HTR-8/SVneo (cell line): ENCODE data around the gene CEMIP.
A peak's percentile ranks its signal among the peaks of the same experiment; 100 is the strongest.

Experiments
- DNase-seq: peaks from one replicate; pipeline ENCODE4 v3.0.0; 2011; ENCODE audit warnings: low spot score, mixed read lengths; ENCODE audit not compliant: insufficient read length
- FAIRE-seq: peaks from 2 replicates; lab custom pipeline; 2011; peaks lifted over from hg19 to GRCh38; lab: Jason Lieb, UNC

Gene CEMIP

DNA sequence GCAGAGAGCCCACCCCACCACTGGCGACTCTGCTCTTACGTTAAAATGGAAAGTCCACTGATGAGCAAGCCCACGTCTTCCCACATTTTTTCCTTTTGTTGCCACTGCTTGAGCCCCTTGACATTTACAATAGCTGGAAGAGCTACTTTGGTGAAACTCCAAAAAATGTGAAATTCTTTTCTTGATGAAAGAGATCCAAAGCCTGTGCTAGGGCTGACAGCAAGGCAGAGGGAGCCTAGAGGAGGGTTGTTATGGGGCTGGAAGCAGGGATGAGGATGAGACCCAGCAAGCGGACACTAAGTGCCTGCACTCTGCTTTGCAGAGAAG lies 97.1 kb downstream of the CEMIP start:
- no peak for FAIRE-seq
- DNase-seq: no peak

DNA sequence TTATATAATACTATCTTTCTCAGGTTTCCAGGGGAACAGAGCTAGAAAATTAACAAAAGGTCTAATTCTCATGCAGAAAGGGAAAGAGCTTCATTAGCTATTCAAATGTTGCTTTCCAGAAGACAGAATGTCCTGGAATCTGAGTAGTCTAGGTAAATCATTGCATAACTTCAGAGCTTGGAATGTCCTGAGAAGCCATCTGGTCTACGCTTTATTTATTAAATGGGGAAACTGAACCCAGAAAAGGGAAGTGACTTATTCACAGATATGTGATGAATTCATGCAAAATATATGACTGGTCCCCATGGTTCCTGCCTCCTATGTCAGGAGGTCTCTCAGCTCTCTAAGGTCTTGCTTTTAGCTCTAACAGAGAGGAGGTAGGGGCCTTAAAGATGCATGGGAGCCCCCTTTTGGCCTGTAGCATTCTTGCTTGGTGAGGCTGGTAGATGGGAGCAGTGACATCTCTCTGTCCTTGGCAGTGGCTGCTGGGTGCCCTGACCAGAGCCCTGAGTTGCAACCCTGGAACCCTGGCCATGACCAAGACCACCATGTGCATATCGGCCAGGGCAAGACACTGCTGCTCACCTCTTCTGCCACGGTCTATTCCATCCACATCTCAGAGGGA lies 99.2 kb downstream of the CEMIP start:
- DNase-seq (no peak), FAIRE-seq (no peak)

GRCh38 chr15:80878867-80879250 lies 99.7 kb downstream of the CEMIP start:
- DNase-seq (no peak), FAIRE-seq (peak; percentile 33)

DNA sequence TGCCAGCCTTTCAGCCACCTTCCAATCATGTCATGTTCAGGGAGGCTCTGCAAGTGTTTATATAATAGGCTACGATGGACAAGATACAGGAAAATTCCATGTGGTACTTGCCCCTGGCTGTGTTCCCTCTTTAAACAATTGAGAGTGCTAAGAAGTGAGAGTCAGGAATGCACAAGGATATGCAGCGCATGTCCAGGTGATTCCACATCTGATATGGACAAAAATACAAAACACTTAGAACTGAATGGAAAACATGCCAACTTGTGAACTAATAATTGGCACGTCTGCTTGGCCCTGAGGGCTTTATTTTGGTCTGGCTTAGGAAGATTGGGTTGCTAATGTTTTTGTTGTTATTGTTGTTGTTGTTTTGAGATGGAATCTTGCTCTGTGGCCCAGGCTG lies 100.9 kb downstream of the CEMIP start:
- DNase-seq (no peak), FAIRE-seq (no peak)

DNA sequence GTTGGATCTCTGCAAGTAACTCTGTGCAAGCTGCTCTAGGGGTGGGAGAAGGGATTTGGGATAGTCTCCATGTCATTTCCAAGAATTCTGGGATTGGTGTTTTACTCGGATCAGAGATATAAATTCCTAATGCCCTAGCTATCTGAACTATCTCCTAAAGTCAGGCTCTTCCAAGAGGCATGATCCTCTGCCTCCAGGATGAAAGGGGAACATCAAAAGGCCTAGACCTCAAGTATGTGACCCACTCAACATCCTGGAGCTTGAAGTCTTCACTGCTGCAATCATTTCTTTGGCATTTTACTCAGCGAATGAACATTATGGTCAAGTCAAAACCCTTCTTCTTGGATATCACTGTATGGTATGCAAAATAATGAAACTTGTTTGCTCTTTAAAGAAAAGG lies 104.5 kb downstream of the CEMIP start:
- FAIRE-seq (no peak), DNase-seq (no peak)

- no peak for FAIRE-seq
These were observed 105.9 kb downstream of the CEMIP start for GRCh38 chr15:80885016-80885579.

GRCh38 chr15:80887148-80887547 lies 108.0 kb downstream of the CEMIP start:
- DNase-seq: no peak
- FAIRE-seq: no peak

More at GRCh38 chr15:80885016-80885579, 105.9 kb downstream of the CEMIP start:
- no peak for DNase-seq

DNA sequence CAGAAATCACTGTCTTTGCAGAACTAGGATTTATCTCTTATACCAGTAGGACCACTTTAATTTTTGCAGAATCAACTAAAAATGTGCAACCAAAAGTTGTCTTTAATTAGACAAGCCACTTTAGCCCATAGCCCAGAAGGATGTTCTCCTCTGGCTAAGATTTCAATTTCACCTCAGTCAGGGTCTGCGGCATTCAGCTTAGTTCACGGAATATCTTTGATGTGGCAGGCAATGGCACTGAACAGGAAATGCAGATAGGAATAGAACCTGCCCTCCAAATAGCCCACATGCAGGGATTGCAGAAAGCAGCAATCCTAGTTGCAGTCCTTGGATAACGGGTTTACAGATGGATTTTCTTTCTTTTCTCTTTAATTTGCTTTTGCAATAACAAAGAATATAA lies 109.7 kb downstream of the CEMIP start:
- FAIRE-seq (no peak), DNase-seq (no peak)

DNA sequence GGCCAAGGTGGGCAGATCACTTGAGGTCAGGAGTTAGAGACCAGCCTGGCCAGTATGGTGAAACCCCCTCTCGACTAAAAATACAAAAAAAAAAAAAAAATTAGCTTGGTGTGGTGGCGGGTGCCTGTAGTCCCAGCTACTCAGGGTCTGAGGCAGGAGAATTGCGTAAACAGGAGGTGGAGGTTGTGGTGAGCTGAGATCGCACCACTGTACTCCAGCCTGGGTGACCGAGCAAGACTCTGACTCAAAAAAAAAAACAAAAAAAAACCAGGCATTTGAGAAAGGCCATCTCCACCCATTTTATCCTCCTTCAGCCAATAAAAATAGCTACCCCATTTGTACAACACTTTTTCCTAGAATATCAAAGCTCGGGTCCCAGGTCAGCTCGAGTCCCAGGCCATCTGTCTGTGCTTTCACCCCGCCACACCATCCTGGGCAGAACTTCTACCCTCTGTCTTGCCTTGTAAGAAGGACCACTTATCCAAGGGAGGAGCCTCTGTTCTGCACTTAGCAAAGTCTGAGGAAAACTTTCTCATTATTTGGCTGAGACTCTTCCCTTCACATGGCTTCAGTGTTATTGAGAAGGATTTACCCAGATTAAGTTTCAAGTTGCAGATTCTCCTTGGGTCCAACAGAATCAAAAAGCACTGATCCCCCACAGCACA lies 111.3 kb downstream of the CEMIP start:
- no peak for FAIRE-seq
- DNase-seq: no peak

GRCh38 chr15:80891006-80891405 lies 111.8 kb downstream of the CEMIP start:
- FAIRE-seq: no peak
- DNase-seq: no peak

DNA sequence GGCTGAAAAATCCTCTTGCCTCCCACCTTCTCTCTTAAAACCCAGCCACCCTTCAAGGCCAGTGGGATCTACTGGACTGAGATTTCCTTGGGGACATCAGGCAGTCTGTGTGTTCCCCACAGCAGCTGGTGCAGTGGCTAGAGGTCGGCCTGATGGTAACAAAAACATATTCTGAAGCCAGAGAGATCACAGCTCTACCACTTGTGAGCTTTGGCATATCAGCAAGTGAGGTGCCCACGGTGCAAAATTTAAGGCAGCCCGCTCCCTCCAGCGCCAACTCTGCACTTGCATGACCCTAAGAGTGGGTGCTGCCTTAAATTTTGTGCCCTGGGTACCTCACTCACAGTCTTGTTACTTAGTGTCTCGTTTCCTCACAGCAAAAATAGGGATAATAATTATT lies 113.2 kb downstream of the CEMIP start:
- FAIRE-seq: no peak
- no peak for DNase-seq

DNA sequence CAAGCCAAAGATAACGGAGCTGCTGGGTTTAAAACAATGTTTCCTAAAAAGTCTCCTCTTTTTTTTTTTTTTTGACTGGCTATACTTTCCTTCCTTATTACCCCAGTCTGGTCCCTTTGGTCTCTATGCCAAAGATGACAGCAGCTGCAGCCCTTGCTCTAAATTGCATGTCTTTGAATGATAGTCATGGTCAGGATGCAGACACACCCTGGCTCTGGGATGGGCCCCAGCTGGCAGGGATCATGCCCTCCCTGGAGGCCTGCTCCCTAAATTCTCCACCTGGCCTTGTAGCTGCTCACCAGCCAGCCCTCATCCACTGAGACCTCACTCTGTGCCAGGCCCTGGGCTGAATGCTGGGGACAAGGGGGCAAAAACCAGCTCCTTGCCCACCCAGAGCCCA lies 114.6 kb downstream of the CEMIP start:
- no peak for DNase-seq
- FAIRE-seq: no peak

- DNase-seq (no peak), FAIRE-seq (no peak)
These were observed 115.9 kb downstream of the CEMIP start for GRCh38 chr15:80895091-80895490.

- FAIRE-seq (no peak), DNase-seq (no peak)
These were observed 116.8 kb downstream of the CEMIP start for GRCh38 chr15:80895965-80896364.

- DNase-seq (no peak), FAIRE-seq (no peak)
These were observed 118.9 kb downstream of the CEMIP start for GRCh38 chr15:80898040-80898439.

DNA sequence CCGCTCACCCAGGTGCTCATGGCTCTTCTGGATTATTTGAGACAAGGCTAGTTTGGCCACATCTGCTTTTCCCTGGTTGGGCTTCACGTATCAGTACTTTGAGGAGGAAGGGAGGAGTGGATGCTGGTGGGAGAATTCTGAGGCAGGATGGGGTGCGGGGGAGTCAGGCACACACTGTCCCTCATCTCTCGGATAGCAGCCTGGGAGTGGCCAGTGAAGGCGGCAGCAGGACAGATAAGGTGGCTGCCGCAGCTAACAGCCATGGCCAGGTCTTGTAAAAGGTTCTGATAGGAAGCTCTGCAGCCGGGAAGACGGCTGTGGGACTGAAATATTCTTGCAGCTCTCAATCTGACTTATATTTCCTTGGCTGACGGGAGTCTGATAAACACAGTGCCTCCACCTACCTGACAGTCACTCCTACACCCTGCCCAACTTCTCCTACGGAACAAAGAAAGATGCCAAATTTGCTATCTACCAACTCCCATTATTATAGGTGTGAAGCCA lies 123.2 kb downstream of the CEMIP start:
- no peak for FAIRE-seq
- DNase-seq: no peak

DNA sequence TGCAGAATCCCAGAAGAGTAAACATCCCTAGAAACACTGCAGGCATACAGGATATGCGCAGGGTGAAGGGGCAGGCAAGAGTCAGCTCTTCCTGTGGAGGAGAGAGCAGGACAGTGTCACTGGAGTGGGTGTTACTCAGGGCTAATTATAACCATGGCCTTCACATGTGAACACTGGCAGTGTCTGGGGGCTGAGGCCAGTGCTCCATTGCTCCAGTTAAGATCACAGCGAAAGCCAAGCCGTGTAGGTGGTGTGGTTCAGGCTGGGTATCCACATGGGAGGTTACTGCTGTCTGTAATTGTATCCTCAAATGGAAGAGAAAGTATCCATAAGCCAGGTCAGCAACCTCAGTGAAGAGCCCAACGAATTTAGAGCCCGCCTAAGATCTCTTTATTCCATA lies 125.8 kb downstream of the CEMIP start:
- DNase-seq: no peak
- no peak for FAIRE-seq

GRCh38 chr15:80906159-80906766 lies 127.1 kb downstream of the CEMIP start:
- FAIRE-seq (no peak), DNase-seq (peak; percentile 69)

- no peak for FAIRE-seq
These were observed 132.7 kb downstream of the CEMIP start for GRCh38 chr15:80911821-80912220.

DNA sequence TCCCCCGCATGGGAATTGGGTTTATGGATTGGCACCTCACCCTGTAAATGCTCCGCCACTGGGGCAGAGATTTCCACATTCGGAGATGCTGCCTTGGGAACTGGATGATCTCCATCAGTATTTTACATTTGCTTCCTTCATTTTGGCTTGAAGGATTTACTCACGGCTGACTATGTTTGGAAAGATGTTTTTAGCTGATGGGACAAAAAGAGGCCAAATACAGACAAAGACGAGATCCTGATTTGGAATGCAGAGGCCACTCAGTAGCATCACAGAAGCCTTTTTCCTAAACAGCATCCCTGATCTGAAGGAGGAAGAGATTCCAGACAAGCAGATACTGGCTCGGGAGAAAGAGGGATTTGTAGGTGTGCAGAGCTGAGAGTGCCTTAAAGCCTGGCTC lies 133.5 kb downstream of the CEMIP start:
- FAIRE-seq (no peak), DNase-seq (no peak)

More at GRCh38 chr15:80911821-80912220, 132.7 kb downstream of the CEMIP start:
- DNase-seq: no peak

- no peak for FAIRE-seq
- DNase-seq: no peak
These were observed 134.4 kb downstream of the CEMIP start for GRCh38 chr15:80913541-80913940.
